IPS-18a (cell line): ENCODE measurements around the gene MGAT4A.

Experiments
- H3K27ac ChIP-seq: one replicate; pipeline ENCODE4 v1.5.1; 2013; ENCODE audit warnings: low read length
- H3K27me3 ChIP-seq: one replicate; pipeline ENCODE4 v1.6.1; 2013; ENCODE audit warnings: mild to moderate bottlenecking, low read length; ENCODE audit not compliant: control insufficient read depth, insufficient read depth
- H3K36me3 ChIP-seq: one replicate; pipeline ENCODE4 v1.6.1; 2013; ENCODE audit warnings: low read depth, low read length; ENCODE audit not compliant: control insufficient read depth
- H3K4me1 ChIP-seq: one replicate; pipeline ENCODE4 v1.6.1; 2013; ENCODE audit warnings: low read depth, low read length; ENCODE audit not compliant: control insufficient read depth
- H3K4me3 ChIP-seq: one replicate; pipeline ENCODE4 v1.5.1; 2013; ENCODE audit warnings: low read length
- H3K9ac ChIP-seq: one replicate; pipeline ENCODE4 v1.6.1; 2013; ENCODE audit warnings: mild to moderate bottlenecking, low read length, moderate library complexity
- H3K9me3 ChIP-seq: one replicate; pipeline ENCODE4 v1.6.1; 2013; ENCODE audit warnings: low read depth, low read length; ENCODE audit not compliant: control insufficient read depth

Gene MGAT4A

GRCh38 chr2:98586551-98587140 is 144.3 kb downstream of the MGAT4A start:
- Histone ChIP-seq H3K27me3 (no peaks in the 10 kb centered on the region), H3K4me1 (no peaks in the 10 kb centered on the region), H3K36me3 (peaks cover 12% of the 10 kb centered on the region), H3K27ac (no peak overlapping the region), H3K9me3 (no peaks in the 10 kb centered on the region), H3K9ac (no peak overlapping the region), H3K4me3 (no peak overlapping the region)

DNA sequence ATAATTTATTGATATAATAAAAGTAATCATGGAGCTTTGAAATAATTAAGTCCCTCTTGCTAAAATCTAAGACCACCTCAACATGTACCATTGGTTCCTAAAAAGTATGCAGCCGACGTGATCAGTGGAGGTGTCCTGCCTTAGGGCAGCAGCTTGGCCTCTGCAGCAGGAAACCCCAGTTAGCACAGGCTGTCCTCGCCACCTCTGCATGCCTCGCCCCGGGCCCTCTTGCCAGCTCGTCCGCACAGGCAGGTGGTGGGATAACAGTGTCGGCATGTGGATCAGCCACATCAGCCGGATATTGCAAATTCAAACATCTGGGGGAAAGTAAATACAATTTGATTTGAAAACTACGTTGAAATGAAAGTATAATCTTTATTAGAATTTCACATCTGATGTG is 145.5 kb downstream of the MGAT4A start:
- Histone ChIP-seq H3K4me3 (no peak overlapping the region), H3K27me3 (no peaks in the 10 kb centered on the region), H3K27ac (no peak overlapping the region), H3K9me3 (no peaks in the 10 kb centered on the region), H3K36me3 (peaks cover 12% of the 10 kb centered on the region), H3K9ac (no peak overlapping the region), H3K4me1 (no peaks in the 10 kb centered on the region)

- H3K27ac ChIP-seq = no peak overlapping the region
- H3K9ac ChIP-seq = no peak overlapping the region
- no peaks in the 10 kb centered on the region for H3K9me3 ChIP-seq
- H3K4me3 ChIP-seq = no peak overlapping the region
- no peaks in the 10 kb centered on the region for H3K4me1 ChIP-seq
- no peaks in the 10 kb centered on the region for H3K27me3 ChIP-seq
- peaks cover 12% of the 10 kb centered on the region for H3K36me3 ChIP-seq
These were observed 146.9 kb downstream of the MGAT4A start for GRCh38 chr2:98583816-98584618.

GRCh38 chr2:98583276-98583675 is 147.7 kb downstream of the MGAT4A start:
- Histone ChIP-seq H3K36me3 (peaks cover 12% of the 10 kb centered on the region), H3K4me3 (no peak overlapping the region), H3K9ac (no peak overlapping the region), H3K4me1 (no peaks in the 10 kb centered on the region), H3K27ac (no peak overlapping the region), H3K9me3 (no peaks in the 10 kb centered on the region), H3K27me3 (no peaks in the 10 kb centered on the region)

DNA sequence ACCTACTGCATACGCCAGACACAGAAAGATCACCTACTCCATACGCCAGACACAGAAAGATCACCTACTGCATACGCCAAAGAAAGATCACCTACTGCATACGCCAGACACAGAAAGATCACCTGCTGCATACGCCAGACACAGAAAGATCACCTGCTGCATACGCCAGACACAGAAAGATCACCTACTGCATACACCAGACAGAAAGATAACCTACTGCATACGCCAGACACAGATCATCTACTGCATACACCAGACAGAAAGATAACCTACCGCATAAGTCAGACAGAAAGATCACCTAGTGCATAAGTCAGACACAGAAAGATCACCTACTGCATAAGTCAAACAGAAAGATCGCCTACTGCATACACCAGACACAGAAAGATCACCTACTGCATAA is 148.4 kb downstream of the MGAT4A start:
- Histone ChIP-seq H3K27me3 (no peaks in the 10 kb centered on the region), H3K4me1 (no peaks in the 10 kb centered on the region), H3K4me3 (no peak overlapping the region), H3K9ac (no peak overlapping the region), H3K36me3 (peaks cover 17% of the 10 kb centered on the region), H3K27ac (no peak overlapping the region), H3K9me3 (no peaks in the 10 kb centered on the region)

GRCh38 chr2:98580656-98581284 is 150.2 kb downstream of the MGAT4A start:
- Histone ChIP-seq H3K4me1 (no peaks in the 10 kb centered on the region), H3K9ac (no peak overlapping the region)

DNA sequence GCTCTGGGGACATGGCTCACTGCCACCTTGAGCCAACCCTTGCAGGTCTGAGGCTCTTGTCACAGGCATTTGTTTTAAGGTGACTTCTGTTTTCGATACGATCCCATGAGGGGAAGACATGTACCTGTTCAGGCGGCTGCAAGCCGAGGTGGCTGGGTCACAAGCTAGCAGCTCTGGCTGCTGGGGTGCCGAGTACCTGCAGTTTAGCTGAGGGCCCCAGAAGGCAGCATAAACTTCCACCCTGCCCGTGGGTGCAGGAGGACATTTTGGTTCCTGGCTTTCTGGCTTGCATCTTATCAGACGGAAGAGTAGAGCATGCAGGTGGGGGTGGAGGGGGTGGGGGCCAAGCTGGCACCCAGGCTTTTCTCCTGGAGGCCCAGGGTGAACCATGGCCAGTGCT is 151.0 kb downstream of the MGAT4A start:
- H3K4me3 ChIP-seq = no peak overlapping the region
- H3K27me3 ChIP-seq = no peaks in the 10 kb centered on the region
- no peak overlapping the region for H3K9ac ChIP-seq
- H3K9me3 ChIP-seq = no peaks in the 10 kb centered on the region
- H3K36me3 ChIP-seq = peaks cover 25% of the 10 kb centered on the region
- no peak overlapping the region for H3K27ac ChIP-seq
- H3K4me1 ChIP-seq = no peaks in the 10 kb centered on the region

More at GRCh38 chr2:98580656-98581284, 150.2 kb downstream of the MGAT4A start:
- Histone ChIP-seq H3K36me3 (peaks cover 24% of the 10 kb centered on the region), H3K9me3 (no peaks in the 10 kb centered on the region), H3K27me3 (no peaks in the 10 kb centered on the region), H3K27ac (no peak overlapping the region), H3K4me3 (no peak overlapping the region)

- Histone ChIP-seq H3K4me3 (no peak overlapping the region), H3K36me3 (peaks cover 28% of the 10 kb centered on the region), H3K27ac (no peak overlapping the region), H3K27me3 (no peaks in the 10 kb centered on the region), H3K9me3 (no peaks in the 10 kb centered on the region), H3K4me1 (no peaks in the 10 kb centered on the region), H3K9ac (no peak overlapping the region)
These were observed 152.7 kb downstream of the MGAT4A start for GRCh38 chr2:98578231-98578630.

GRCh38 chr2:98577313-98577712 is 153.6 kb downstream of the MGAT4A start:
- no peak overlapping the region for H3K4me3 ChIP-seq
- H3K36me3 ChIP-seq = peaks cover 28% of the 10 kb centered on the region
- no peak overlapping the region for H3K27ac ChIP-seq
- H3K27me3 ChIP-seq = no peaks in the 10 kb centered on the region
- H3K9ac ChIP-seq = no peak overlapping the region
- no peaks in the 10 kb centered on the region for H3K4me1 ChIP-seq
- no peaks in the 10 kb centered on the region for H3K9me3 ChIP-seq

GRCh38 chr2:98576666-98577312 is 154.1 kb downstream of the MGAT4A start:
- Histone ChIP-seq H3K27me3 (no peaks in the 10 kb centered on the region), H3K36me3 (peaks cover 23% of the 10 kb centered on the region), H3K9me3 (no peaks in the 10 kb centered on the region), H3K4me1 (no peaks in the 10 kb centered on the region), H3K27ac (no peak overlapping the region), H3K4me3 (no peak overlapping the region), H3K9ac (no peak overlapping the region)

GRCh38 chr2:98573426-98573825 is 157.5 kb downstream of the MGAT4A start:
- Histone ChIP-seq H3K4me3 (no peak overlapping the region), H3K27ac (no peak overlapping the region), H3K4me1 (no peaks in the 10 kb centered on the region), H3K9me3 (no peaks in the 10 kb centered on the region), H3K9ac (no peak overlapping the region), H3K36me3 (peaks cover 36% of the 10 kb centered on the region), H3K27me3 (no peaks in the 10 kb centered on the region)
